Inflammatory macrophage treated with lipopolysaccharide for 4 hours (primary cell): Measurements from ENCODE around the gene ZSCAN25.
"Not testable (repeated sequence)": the region's sequence is repeated elsewhere in the genome, so short reads cannot be mapped to it uniquely, and the experiment has no call there.

Experiments
- DNase-seq: peaks from one replicate; pipeline ENCODE4 v3.0.0-alpha.2; 2020

Gene ZSCAN25

GRCh38 chr7:99618726-99619125 is 2.0 kb downstream of the ZSCAN25 start:
- DNase-seq = no peak

GRCh38 chr7:99619571-99620130 is 2.9 kb downstream of the ZSCAN25 start:
- no peak for DNase-seq

GRCh38 chr7:99621271-99621670 is 4.5 kb downstream of the ZSCAN25 start:
- no peak for DNase-seq

- DNase-seq = no peak
Observed at GRCh38 chr7:99622596-99622995, 5.8 kb downstream of the ZSCAN25 start.

GRCh38 chr7:99623091-99623693 is 6.4 kb downstream of the ZSCAN25 start:
- no peak for DNase-seq

- no peak for DNase-seq
Observed at GRCh38 chr7:99623702-99624447, 7.1 kb downstream of the ZSCAN25 start.

- no peak for DNase-seq
Observed at GRCh38 chr7:99624484-99624883, 7.7 kb downstream of the ZSCAN25 start.

GRCh38 chr7:99625321-99625720 is 8.6 kb downstream of the ZSCAN25 start:
- DNase-seq = no peak

- no peak for DNase-seq
Observed at GRCh38 chr7:99625961-99626360, 9.2 kb downstream of the ZSCAN25 start.

- DNase-seq = no peak
Observed at GRCh38 chr7:99626661-99627060, 9.9 kb downstream of the ZSCAN25 start.

- DNase-seq = no peak
Observed at GRCh38 chr7:99627513-99627912, 10.8 kb downstream of the ZSCAN25 start.

GRCh38 chr7:99628471-99629465 is 12.0 kb downstream of the ZSCAN25 start:
- no peak for DNase-seq

GRCh38 chr7:99629643-99630042 is 12.9 kb downstream of the ZSCAN25 start:
- no peak for DNase-seq

- DNase-seq = peak; percentile 71
Observed at GRCh38 chr7:99631295-99632109, 14.8 kb downstream of the ZSCAN25 start.

GRCh38 chr7:99637414-99637813 is 20.7 kb downstream of the ZSCAN25 start:
- DNase-seq = not testable (repeated sequence)

- no peak for DNase-seq
Observed at GRCh38 chr7:99638731-99639130, 22.0 kb downstream of the ZSCAN25 start.

GRCh38 chr7:99639267-99639666 is 22.5 kb downstream of the ZSCAN25 start:
- DNase-seq = no peak

GRCh38 chr7:99642027-99642426 is 25.3 kb downstream of the ZSCAN25 start:
- DNase-seq = peak; percentile 59

GRCh38 chr7:99643464-99643863 is 26.7 kb downstream of the ZSCAN25 start:
- DNase-seq = no peak

- no peak for DNase-seq
Observed at GRCh38 chr7:99644431-99644830, 27.7 kb downstream of the ZSCAN25 start.

GRCh38 chr7:99645590-99645989 is 28.8 kb downstream of the ZSCAN25 start:
- DNase-seq = no peak

GRCh38 chr7:99648843-99649242 is 32.1 kb downstream of the ZSCAN25 start:
- peak; percentile 45 for DNase-seq
